A549 (cell line): ENCODE measurements around the gene FOXO3. TPM values are rescaled to one million over a fixed set of nuclear protein-coding genes. Genes with fewer than 3 reads are reported as not detected.

Experiments used
- ATAC-seq, 2 experiments: fragments of 200-7000 bp in 1 of 2; fragments of >200 bp in 1 of 2; cut with Nextera tagmentation in 1 of 2; cut with Tn5 transposase in 1 of 2; 3 replicates each; pipeline versions ENCODE4 v1.8.0 to v1.9.1; 2018 to 2020; ENCODE audit warnings: mild to moderate bottlenecking in 1 of 2, moderate library complexity in 1 of 2
- CTCF ChIA-PET: fragments of 300-600 bp; sonication (Branson Sonifier 250); formaldehyde crosslinking; extraction: SDS; loops from one replicate; lab custom pipeline; 2021; ENCODE audit warnings: antibody characterized with exemption, inconsistent platforms; lab: Yijun Ruan, JAX
- POLR2A ChIA-PET: fragments of 350-600 bp; formaldehyde crosslinking; extraction: SDS; loops from one replicate; lab custom pipeline; 2021; ENCODE audit warnings: antibody characterized with exemption, inconsistent platforms; lab: Yijun Ruan, JAX
- DNase-seq, 2 experiments: peaks; one replicate each; pipeline versions ENCODE4 v3.0.0 to v3.0.0-alpha.2; 2011 to 2016; ENCODE audit warnings: low read depth in 1 of 2, low spot score in 1 of 2
- FAIRE-seq: peaks from 2 replicates; lab custom pipeline; 2011; peaks lifted over from hg19 to GRCh38; lab: Jason Lieb, UNC
- H3K27ac ChIP-seq, 2 experiments: fragments of >200 bp; sonication (Bioruptor Twin); formaldehyde crosslinking; 3 replicates each; pipeline ENCODE4 v1.5.1; 2016 to 2017
- H3K4me1 ChIP-seq: fragments of >200 bp; sonication (Bioruptor Twin); formaldehyde crosslinking; 3 replicates; pipeline ENCODE4 v1.6.1; 2016
- H3K4me2 ChIP-seq: fragments of >200 bp; sonication (Bioruptor Twin); formaldehyde crosslinking; 3 replicates; pipeline ENCODE4 v1.6.1; 2016
- H3K4me3 ChIP-seq: fragments of >200 bp; sonication (Bioruptor Twin); formaldehyde crosslinking; 3 replicates; pipeline ENCODE4 v1.5.1; 2016
- H3K9me3 ChIP-seq: fragments of >200 bp; sonication (Bioruptor Twin); formaldehyde crosslinking; 3 replicates; pipeline ENCODE4 v1.6.1; 2016
- EHF ChIP-seq: fragments of 250-450 bp; sonication (Bioruptor Pico); IDR thresholded peaks from 2 replicates; pipeline ENCODE4 v1.5.0; 2020; ENCODE audit warnings: mild to moderate bottlenecking
- EHMT2 ChIP-seq: fragments of 200-600 bp; sonication (generic); IDR thresholded peaks from 2 replicates; pipeline ENCODE4 v1.6.1; 2016; ENCODE audit warnings: antibody characterized with exemption, low read depth, mild to moderate bottlenecking, moderate library complexity
- EP300 ChIP-seq, 2 experiments: fragments of >200 bp; sonication (Bioruptor Twin); formaldehyde crosslinking; IDR thresholded peaks; 2 replicates in 1 of 2; 3 replicates in 1 of 2; pipeline ENCODE4 v1.6.1; 2016 to 2017
- FOSB ChIP-seq: fragments of 250-450 bp; sonication (Bioruptor Pico); IDR thresholded peaks from 2 replicates; pipeline ENCODE4 v1.5.0; 2020; ENCODE audit warnings: mild to moderate bottlenecking, moderate library complexity
- GATA3 ChIP-seq: IDR thresholded peaks from 2 replicates; pipeline ENCODE4 v1.6.1; 2012; ENCODE audit warnings: borderline replicate concordance
- HOXA7 ChIP-seq: fragments of 250-450 bp; sonication (Bioruptor Pico); IDR thresholded peaks from 2 replicates; pipeline ENCODE4 v1.5.0; 2020; ENCODE audit warnings: mild to moderate bottlenecking, moderate library complexity
- HOXB13 ChIP-seq: fragments of 250-450 bp; sonication (Bioruptor Pico); IDR thresholded peaks from 2 replicates; pipeline ENCODE4 v1.5.0; 2020; ENCODE audit warnings: low read depth, mild to moderate bottlenecking, moderate library complexity
- HOXB5 ChIP-seq: fragments of 250-450 bp; sonication (Bioruptor Pico); IDR thresholded peaks from 2 replicates; pipeline ENCODE4 v1.5.0; 2020; ENCODE audit warnings: mild to moderate bottlenecking, moderate library complexity
- JUN ChIP-seq, 2 experiments: fragments of >200 bp; sonication (Bioruptor Twin); formaldehyde crosslinking; IDR thresholded peaks; 2 replicates in 1 of 2; 3 replicates in 1 of 2; pipeline ENCODE4 v1.6.1; 2016 to 2017
- KDM1A ChIP-seq: fragments of 200-600 bp; sonication (generic); IDR thresholded peaks from 2 replicates; pipeline ENCODE4 v1.6.1; 2016; ENCODE audit warnings: low read depth, mild to moderate bottlenecking
- KDM5A ChIP-seq: fragments of 200-600 bp; sonication (generic); IDR thresholded peaks from 2 replicates; pipeline ENCODE4 v1.6.1; 2016; ENCODE audit warnings: antibody characterized with exemption, mild to moderate bottlenecking
- NR3C1 ChIP-seq: fragments of >200 bp; sonication (Bioruptor Twin); formaldehyde crosslinking; IDR thresholded peaks from 3 replicates; pipeline ENCODE4 v1.6.1; 2017
- PHF8 ChIP-seq: fragments of 200-600 bp; sonication (generic); IDR thresholded peaks from 2 replicates; pipeline ENCODE4 v1.6.1; 2016; ENCODE audit warnings: low read depth, mild to moderate bottlenecking, antibody characterized with exemption, moderate library complexity, borderline replicate concordance
- RAD21 ChIP-seq, 2 experiments: fragments of >200 bp in 1 of 2; sonication (Bioruptor Twin) in 1 of 2; formaldehyde crosslinking in 1 of 2; IDR thresholded peaks in 1 of 2; conservative IDR thresholded peaks in 1 of 2; 2 replicates in 1 of 2; 3 replicates in 1 of 2; pipeline ENCODE4 v1.6.1; 2012 to 2018; ENCODE audit warnings: inconsistent platforms in 1 of 2
- SREBF2 ChIP-seq: fragments of 450-650 bp; IDR thresholded peaks from 2 replicates; pipeline ENCODE4 v1.6.1; 2014; ENCODE audit warnings: mild to moderate bottlenecking, moderate library complexity
- TP53 ChIP-seq: fragments of 250-450 bp; sonication (Bioruptor Pico); IDR thresholded peaks from 2 replicates; pipeline ENCODE4 v1.5.0; 2021; ENCODE audit warnings: mild to moderate bottlenecking, moderate library complexity
- ZFP36 ChIP-seq: fragments of 450-650 bp; IDR thresholded peaks from 2 replicates; pipeline ENCODE4 v1.6.1; 2014; ENCODE audit warnings: borderline replicate concordance; ENCODE audit not compliant: partially characterized antibody
- WGBS: methylation state at CpG from one replicate; pipeline ENCODE4 v1.1.6; 2017; ENCODE audit errors: missing lambda C conversion rate; 5-methylcytosine and 5-hydroxymethylcytosine counted together
- polyA plus RNA-seq, 4 experiments: library from polyadenylated mRNA; depleted of rRNA in 3 of 4; stranded (reverse); fragments of >200 nt; fragmentation: RNase III in 1 of 4; extraction: RNeasy Plus Mini Kit Qiagen cat#74134 plus additional on column Dnase treatment in 1 of 4; gene quantifications; 2 replicates in 3 of 4; 3 replicates in 1 of 4; pipeline ENCODE4 v1.2.3, GENCODE V29; 2011 to 2017
- TF ChIP-seq, protein P1 (sequence below): IDR thresholded peaks from 2 replicates; pipeline ENCODE4 v1.6.1; 2012
- TF ChIP-seq, protein P2 (sequence below): fragments of >200 bp; sonication (Bioruptor Twin); formaldehyde crosslinking; IDR thresholded peaks from 3 replicates; pipeline ENCODE4 v1.6.1; 2016

The FOXO3 gene
- polyA plus RNA-seq, 2 of the 4 experiments (the other 2 are of a cell fraction), result 4.6 to 7.5 TPM

DNA sequence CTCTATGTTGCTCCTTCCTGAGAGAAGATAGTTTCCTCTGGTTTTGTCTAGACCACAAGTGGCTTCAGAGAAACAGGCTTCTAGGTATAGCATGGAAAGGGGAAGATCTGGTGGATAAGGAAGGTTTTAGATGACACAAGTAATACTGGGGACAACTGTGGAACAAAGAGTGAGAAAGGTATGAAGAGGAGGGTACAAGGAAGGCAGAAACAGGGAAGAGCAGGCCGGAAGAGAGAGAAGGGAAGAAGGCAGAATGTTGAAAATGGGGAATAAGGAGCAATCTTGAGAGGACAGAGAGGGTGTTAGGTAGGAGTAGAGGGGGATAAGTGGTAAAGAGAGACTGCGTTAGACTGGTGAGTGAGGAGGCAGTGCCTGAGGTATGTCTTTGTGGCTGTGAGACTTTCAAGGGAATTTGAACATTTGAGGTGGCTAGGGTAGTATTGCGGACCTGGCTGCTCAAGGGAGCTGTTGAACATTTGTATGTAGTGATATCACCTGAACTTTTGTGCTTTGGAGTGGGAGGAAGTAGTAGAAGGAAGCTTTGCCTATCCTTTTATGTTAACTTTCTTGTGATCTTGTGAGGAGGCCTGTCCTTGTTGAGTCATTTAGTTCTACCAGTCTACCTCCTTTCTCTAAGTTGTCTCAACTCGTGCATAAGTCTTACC, 69.5 kb downstream of the FOXO3 start:
- ATAC-seq (no peak), DNase-seq (no peak), FAIRE-seq (no peak)
- CTCF ChIA-PET, result no interaction called here
- POLR2A ChIA-PET, result no interaction called here
- no peaks in the 10 kb centered on the region for H3K9me3 ChIP-seq
- WGBS, result 85% methylated on average over 4 of the region's 4 CpGs
- no peak overlapping the region for H3K4me2 ChIP-seq
- no peak overlapping the region for H3K4me3 ChIP-seq
- H3K4me1 ChIP-seq, result no peaks in the 10 kb centered on the region
- H3K27ac ChIP-seq, result no peak overlapping the region
- TF ChIP-seq EP300 (IDR thresholded peaks at IDR 0.05), result no peak

DNA sequence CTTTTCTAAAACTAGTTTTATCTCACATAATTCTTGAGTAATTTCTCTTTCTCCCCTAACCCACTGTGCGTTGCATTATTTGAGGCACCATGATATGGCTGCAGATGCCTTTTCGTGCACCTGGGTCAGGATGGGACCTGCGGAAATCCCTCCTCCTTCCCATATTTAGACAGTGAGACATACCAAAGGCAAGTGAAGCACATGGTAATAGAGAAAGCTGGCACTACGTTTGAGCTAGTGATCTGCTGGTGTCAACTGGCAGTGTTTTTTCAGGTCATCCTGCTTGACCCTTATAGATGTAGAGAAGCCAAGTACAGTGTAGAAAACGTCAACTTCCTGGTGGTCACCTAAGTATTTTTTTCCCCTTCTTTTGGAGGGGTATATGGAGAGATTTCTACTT, 71.7 kb downstream of the FOXO3 start:
- Histone ChIP-seq H3K4me2 (no peak overlapping the region), H3K4me1 (no peaks in the 10 kb centered on the region), H3K9me3 (no peaks in the 10 kb centered on the region), H3K27ac (no peak overlapping the region), H3K4me3 (no peak overlapping the region)
- DNase-seq (no peak), FAIRE-seq (no peak), ATAC-seq (no peak)
- CTCF ChIA-PET, result no interaction called here
- POLR2A ChIA-PET, result no interaction called here
- 74% methylated on average over 5 of the region's 5 CpGs for WGBS
- TF ChIP-seq, protein P1, sequence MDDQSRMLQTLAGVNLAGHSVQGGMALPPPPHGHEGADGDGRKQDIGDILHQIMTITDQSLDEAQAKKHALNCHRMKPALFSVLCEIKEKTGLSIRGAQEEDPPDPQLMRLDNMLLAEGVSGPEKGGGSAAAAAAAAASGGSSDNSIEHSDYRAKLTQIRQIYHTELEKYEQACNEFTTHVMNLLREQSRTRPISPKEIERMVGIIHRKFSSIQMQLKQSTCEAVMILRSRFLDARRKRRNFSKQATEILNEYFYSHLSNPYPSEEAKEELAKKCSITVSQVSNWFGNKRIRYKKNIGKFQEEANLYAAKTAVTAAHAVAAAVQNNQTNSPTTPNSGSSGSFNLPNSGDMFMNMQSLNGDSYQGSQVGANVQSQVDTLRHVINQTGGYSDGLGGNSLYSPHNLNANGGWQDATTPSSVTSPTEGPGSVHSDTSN, result no peak
- TF ChIP-seq RAD21 (conservative IDR thresholded peaks at IDR 0.05 in 1 of 2, IDR thresholded peaks at IDR 0.05 in 1 of 2) (no peak), SREBF2 (no peak), TP53 (CRISPR knock-in tag) (no peak)

DNA sequence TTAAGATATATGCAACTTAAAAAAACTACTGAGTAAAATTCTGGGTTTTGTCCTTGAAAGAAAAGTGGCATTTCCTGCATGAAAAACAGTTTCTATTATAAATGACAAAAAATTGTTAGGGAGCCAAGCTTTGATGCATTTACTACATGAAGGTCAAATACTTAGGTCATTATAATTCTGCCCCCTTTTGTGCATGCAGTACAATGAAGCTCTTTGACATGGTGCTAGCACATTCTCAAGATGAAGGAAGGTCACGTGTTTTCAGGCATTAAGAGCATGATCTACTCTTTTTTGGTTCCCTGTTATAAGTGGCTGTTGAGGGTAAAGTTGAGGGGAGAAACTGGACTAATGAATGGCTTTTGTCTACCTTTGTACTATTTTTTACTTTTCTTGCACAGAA, 72.7 kb downstream of the FOXO3 start:
- Histone ChIP-seq H3K27ac (no peak overlapping the region), H3K4me2 (no peak overlapping the region), H3K4me1 (no peaks in the 10 kb centered on the region), H3K4me3 (no peak overlapping the region), H3K9me3 (no peaks in the 10 kb centered on the region)
- ChIA-PET CTCF (no interaction called here), POLR2A (no interaction called here)
- WGBS, result 89% methylated on average over 1 of the region's 1 CpG
- no peak for ATAC-seq
- no peak for DNase-seq
- TF ChIP-seq HOXA7 (CRISPR knock-in tag) (no peak), KDM5A (no peak), KDM1A (no peak), HOXB13 (no peak), GATA3 (no peak), NR3C1 (no peak), JUN (IDR thresholded peaks at IDR 0.05) (no peak), ZFP36 (no peak), EHMT2 (no peak), PHF8 (no peak), EHF (CRISPR knock-in tag) (no peak), HOXB5 (CRISPR knock-in tag) (no peak), TP53 (CRISPR knock-in tag) (no peak)
- TF ChIP-seq, protein P2, sequence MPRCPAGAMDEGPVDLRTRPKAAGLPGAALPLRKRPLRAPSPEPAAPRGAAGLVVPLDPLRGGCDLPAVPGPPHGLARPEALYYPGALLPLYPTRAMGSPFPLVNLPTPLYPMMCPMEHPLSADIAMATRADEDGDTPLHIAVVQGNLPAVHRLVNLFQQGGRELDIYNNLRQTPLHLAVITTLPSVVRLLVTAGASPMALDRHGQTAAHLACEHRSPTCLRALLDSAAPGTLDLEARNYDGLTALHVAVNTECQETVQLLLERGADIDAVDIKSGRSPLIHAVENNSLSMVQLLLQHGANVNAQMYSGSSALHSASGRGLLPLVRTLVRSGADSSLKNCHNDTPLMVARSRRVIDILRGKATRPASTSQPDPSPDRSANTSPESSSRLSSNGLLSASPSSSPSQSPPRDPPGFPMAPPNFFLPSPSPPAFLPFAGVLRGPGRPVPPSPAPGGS, result no peak
- FAIRE-seq, result no peak

DNA sequence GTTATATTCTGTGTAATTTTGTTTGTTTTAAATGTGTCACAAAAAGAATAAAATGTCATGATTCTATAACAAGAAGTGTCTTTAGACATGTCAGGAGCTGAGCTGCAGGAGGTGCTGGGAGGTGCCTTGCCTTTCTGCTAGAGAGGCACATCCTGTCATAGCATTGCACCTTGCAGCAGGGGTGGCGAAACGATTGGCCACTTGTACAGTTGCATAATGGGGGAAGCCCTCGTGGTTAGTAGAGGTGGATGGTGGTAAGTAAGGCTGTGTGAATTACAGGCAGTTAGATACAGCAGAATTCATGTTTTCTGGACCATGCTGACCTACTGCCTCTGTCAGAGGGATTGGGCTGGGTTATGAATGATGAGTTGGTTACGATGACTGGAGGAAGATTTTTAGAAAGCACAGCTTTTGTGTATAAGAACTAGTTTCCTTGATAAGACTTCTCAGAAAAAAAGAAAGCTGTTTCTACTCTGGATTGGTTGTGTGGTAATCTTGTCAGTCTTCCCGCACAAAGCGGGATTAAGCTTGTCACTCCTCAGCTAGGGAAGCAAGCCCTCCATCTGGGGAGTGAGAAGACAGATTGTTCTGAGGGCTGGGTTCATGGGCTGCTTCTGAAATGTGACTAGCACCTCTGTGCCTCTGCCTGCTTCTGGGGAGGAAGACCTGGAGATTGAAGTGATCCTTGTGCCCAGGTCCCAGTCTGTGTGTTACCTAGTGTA, 74.9 kb downstream of the FOXO3 start:
- no peak overlapping the region for H3K27ac ChIP-seq
- 72% methylated on average over 6 of the region's 6 CpGs for WGBS
- no peak for DNase-seq
- TF ChIP-seq FOSB (CRISPR knock-in tag), result no peak
- ChIA-PET POLR2A (no interaction called here), CTCF (no interaction called here)
- FAIRE-seq, result no peak
- H3K9me3 ChIP-seq, result no peaks in the 10 kb centered on the region
- H3K4me3 ChIP-seq, result no peak overlapping the region
- ATAC-seq, result no peak
- no peak overlapping the region for H3K4me2 ChIP-seq
- no peaks in the 10 kb centered on the region for H3K4me1 ChIP-seq
